Mesothelial cell of epicardium (in vitro differentiated cells): Measurements from ENCODE around the gene PUS1. TPM values are rescaled to one million over a fixed set of nuclear protein-coding genes. Genes with fewer than 3 reads are reported as not detected.

Experiments used
- DNase-seq, 2 experiments: peaks; one replicate each; pipeline ENCODE4 v3.0.0; 2021; ENCODE audit warnings: low spot score in 2 of 2; ENCODE audit not compliant: unreplicated experiment in 2 of 2
- H3K27ac Mint-ChIP-seq: 2 replicates; pipeline ENCODE4 v1.8.0; 2021; ENCODE audit warnings: mixed read lengths
- H3K27me3 Mint-ChIP-seq: 2 replicates; pipeline ENCODE4 v1.8.0; 2021; ENCODE audit warnings: low read depth, mixed read lengths
- H3K36me3 Mint-ChIP-seq: 2 replicates; pipeline ENCODE4 v1.8.0; 2021; ENCODE audit warnings: mixed read lengths
- H3K4me1 Mint-ChIP-seq: 2 replicates; pipeline ENCODE4 v1.8.0; 2021; ENCODE audit warnings: mixed read lengths
- H3K4me3 Mint-ChIP-seq: 2 replicates; pipeline ENCODE4 v1.8.0; 2021; ENCODE audit warnings: mild to moderate bottlenecking, moderate library complexity, mixed read lengths
- H3K9me3 Mint-ChIP-seq: 2 replicates; pipeline ENCODE4 v1.8.0; 2021; ENCODE audit warnings: mixed read lengths
- CTCF ChIP-seq: fragments of 200-600 bp; sonication (generic); IDR thresholded peaks from one replicate; pipeline ENCODE4 v1.5.0; 2021; ENCODE audit warnings: antibody characterized with exemption; ENCODE audit not compliant: unreplicated experiment
- total RNA-seq: library from RNA; stranded (reverse); gene quantifications from 3 replicates; pipeline ENCODE4 v1.2.1, GENCODE V29; 2021

PUS1 gene
- total RNA-seq, 1 donor from 2014 or later: 27.4 TPM

GRCh38 chr12:131917711-131918306 lies 11.3 kb upstream of the PUS1 start:
- H3K27me3 Mint-ChIP-seq: no peaks in the 10 kb centered on the region
- H3K4me3 Mint-ChIP-seq: no peak overlapping the region
- no peaks in the 10 kb centered on the region for H3K9me3 Mint-ChIP-seq
- peaks cover 7% of the 10 kb centered on the region for H3K36me3 Mint-ChIP-seq
- TF ChIP-seq CTCF: no peak
- no peak overlapping the region for H3K27ac Mint-ChIP-seq
- DNase-seq: no peak
- H3K4me1 Mint-ChIP-seq: no peaks in the 10 kb centered on the region

- no peak for DNase-seq
- Mint-ChIP-seq H3K9me3 (no peaks in the 10 kb centered on the region), H3K4me1 (no peaks in the 10 kb centered on the region), H3K27ac (no peak overlapping the region), H3K27me3 (no peaks in the 10 kb centered on the region), H3K36me3 (peaks cover 7% of the 10 kb centered on the region), H3K4me3 (no peak overlapping the region)
- no peak for TF ChIP-seq CTCF
Measured at GRCh38 chr12:131918311-131919050, 10.6 kb upstream of the PUS1 start.

GRCh38 chr12:131919051-131919347 lies 10.1 kb upstream of the PUS1 start:
- DNase-seq: no peak
- TF ChIP-seq CTCF: no peak
- Mint-ChIP-seq H3K4me3 (no peak overlapping the region), H3K9me3 (no peaks in the 10 kb centered on the region), H3K4me1 (no peaks in the 10 kb centered on the region), H3K36me3 (peaks cover 7% of the 10 kb centered on the region), H3K27ac (no peak overlapping the region), H3K27me3 (no peaks in the 10 kb centered on the region)

GRCh38 chr12:131919366-131920156 lies 9.5 kb upstream of the PUS1 start:
- H3K27ac Mint-ChIP-seq: no peak overlapping the region
- peaks cover 7% of the 10 kb centered on the region for H3K36me3 Mint-ChIP-seq
- H3K27me3 Mint-ChIP-seq: no peaks in the 10 kb centered on the region
- TF ChIP-seq CTCF: no peak
- H3K4me3 Mint-ChIP-seq: no peak overlapping the region
- H3K4me1 Mint-ChIP-seq: peaks cover 1% of the 10 kb centered on the region
- H3K9me3 Mint-ChIP-seq: no peaks in the 10 kb centered on the region
- no peak for DNase-seq

GRCh38 chr12:131920157-131920508 lies 8.9 kb upstream of the PUS1 start:
- Mint-ChIP-seq H3K36me3 (peaks cover 7% of the 10 kb centered on the region), H3K27me3 (no peaks in the 10 kb centered on the region)
- no peak for TF ChIP-seq CTCF

More at GRCh38 chr12:131920157-131920508, 8.9 kb upstream of the PUS1 start:
- H3K27ac Mint-ChIP-seq: no peak overlapping the region
- peaks cover 1% of the 10 kb centered on the region for H3K4me1 Mint-ChIP-seq
- no peaks in the 10 kb centered on the region for H3K9me3 Mint-ChIP-seq
- no peak overlapping the region for H3K4me3 Mint-ChIP-seq
- DNase-seq: no peak
